ENCODE measurements around the gene TTYH3. TPM values are rescaled to one million over a fixed set of nuclear protein-coding genes. Genes with fewer than 3 reads are reported as not detected.

The TTYH3 gene
- total and polyA plus RNA-seq, 9 donors, result 5.6 to 34.4 (median 22.0) TPM

- Histone ChIP-seq H3K4me3 (no peak overlapping the region), H3K9me3 (no peaks in the 10 kb centered on the region), H3K36me3 (no peaks in the 10 kb centered on the region), H3K4me1 (ENCODE audit: insufficient read depth) (no peaks in the 10 kb centered on the region), H3K27me3 (no peaks in the 10 kb centered on the region), H3K27ac (no peak overlapping the region)
- DNase-seq, result peak in 1 of 5 donors; percentile 30
- WGBS, 3 donors, result 94 to 97% (median 95%) methylated on average over 29 of the region's 29 CpGs
- TF ChIP-seq CTCF (IDR thresholded peaks at IDR 0.05) (no peak), EP300 (IDR thresholded peaks at IDR 0.05) (no peak), POLR2A (IDR thresholded peaks at IDR 0.05) (no peak)
- intact Hi-C loops (cut with DNase I), result no loop called here
Measured at GRCh38 chr7:2604608-2605174, 27.1 kb upstream of the TTYH3 start.

- no peaks in the 10 kb centered on the region for H3K27me3 ChIP-seq
- H3K4me1 ChIP-seq (ENCODE audit: insufficient read depth), result no peaks in the 10 kb centered on the region
- peak in 1 of 5 donors; percentile 32 for DNase-seq
- H3K4me3 ChIP-seq, result no peak overlapping the region
- no peak overlapping the region for H3K27ac ChIP-seq
- no peaks in the 10 kb centered on the region for H3K9me3 ChIP-seq
- H3K36me3 ChIP-seq, result no peaks in the 10 kb centered on the region
- 89 to 90% (median 90%) methylated on average over 35 to 38 of the region's 38 CpGs for WGBS, 3 donors
- TF ChIP-seq EP300 (IDR thresholded peaks at IDR 0.05), result no peak
- TF ChIP-seq CTCF (IDR thresholded peaks at IDR 0.05), result no peak
- no peak for TF ChIP-seq POLR2A (IDR thresholded peaks at IDR 0.05)
- intact Hi-C loops (cut with DNase I), result no loop called here
Measured at GRCh38 chr7:2605608-2606538, 25.9 kb upstream of the TTYH3 start.

- 80 to 86% (median 85%) methylated on average over 16 of the region's 16 CpGs for WGBS, 3 donors
- peak in 1 of 5 donors; percentile 32 for DNase-seq
- no peaks in the 10 kb centered on the region for H3K4me1 ChIP-seq (ENCODE audit: insufficient read depth)
- no peak for TF ChIP-seq EP300 (IDR thresholded peaks at IDR 0.05)
- TF ChIP-seq POLR2A (IDR thresholded peaks at IDR 0.05), result no peak
- no peaks in the 10 kb centered on the region for H3K36me3 ChIP-seq
- no peak overlapping the region for H3K27ac ChIP-seq
- no peaks in the 10 kb centered on the region for H3K9me3 ChIP-seq
- intact Hi-C loops (cut with DNase I), result no loop called here
- no peaks in the 10 kb centered on the region for H3K27me3 ChIP-seq
- no peak overlapping the region for H3K4me3 ChIP-seq
Measured at GRCh38 chr7:2606539-2606936, 25.2 kb upstream of the TTYH3 start.

GRCh38 chr7:2607122-2607922 lies 24.5 kb upstream of the TTYH3 start:
- no peaks in the 10 kb centered on the region for H3K27me3 ChIP-seq
- no peaks in the 10 kb centered on the region for H3K36me3 ChIP-seq
- no peak overlapping the region for H3K27ac ChIP-seq
- 80 to 86% (median 81%) methylated on average over 26 of the region's 26 CpGs for WGBS, 3 donors
- H3K9me3 ChIP-seq, result no peaks in the 10 kb centered on the region
- intact Hi-C loops (cut with DNase I), result no loop called here
- no peaks in the 10 kb centered on the region for H3K4me1 ChIP-seq (ENCODE audit: insufficient read depth)
- peak in 2 of 5 donors; percentile 35 to 54 for DNase-seq
- H3K4me3 ChIP-seq, result no peak overlapping the region
- TF ChIP-seq POLR2A (IDR thresholded peaks at IDR 0.05) (no peak), EP300 (IDR thresholded peaks at IDR 0.05) (peak; percentile 56)

All from ovary (tissue), 9 donors.